Measurements from ENCODE around the gene LUC7L. TPM values are rescaled to one million over a fixed set of nuclear protein-coding genes. Genes with fewer than 3 reads are reported as not detected.

The LUC7L gene
- polyA plus RNA-seq, 1 donor (not counting 4 experiments of a cell fraction or from before 2014, with no cell fraction given) = 31.0 TPM

- Histone ChIP-seq H3K9ac (ENCODE audit: control insufficient read depth, extremely low read depth, insufficient read depth, low read length) (no peak overlapping the region), H3K4me1 (ENCODE audit: control insufficient read depth, extremely low read depth, insufficient read depth, low read length) (no peaks in the 10 kb centered on the region), H3K4me3 (ENCODE audit: control insufficient read depth in 2 of 3, extremely low read depth in 1 of 3, insufficient read depth in 2 of 3, low read depth in 1 of 3, low read length in 3 of 3) (no peak overlapping the region), H3K79me2 (ENCODE audit: control insufficient read depth, insufficient read depth, low read length) (no peaks in the 10 kb centered on the region), H3K4me2 (ENCODE audit: control insufficient read depth, extremely low read depth, insufficient read depth, low read depth, low read length) (no peak overlapping the region), H3K36me3 (ENCODE audit: control insufficient read depth in 2 of 2, extremely low read depth in 1 of 2, insufficient read depth in 2 of 2, low read length in 2 of 2) (peaks cover 0 to 16% of the 10 kb centered on the region in 2 experiments), H2AFZ (ENCODE audit: control insufficient read depth, low read length) (no peak overlapping the region), H3K9me1 (ENCODE audit: control insufficient read depth, extremely low read depth, insufficient read depth, low read length) (no peaks in the 10 kb centered on the region), H3K27me3 (ENCODE audit: control insufficient read depth, extremely low read depth, insufficient read depth, low read length) (no peaks in the 10 kb centered on the region), H3K27ac (ENCODE audit: control insufficient read depth, insufficient read depth, low read length) (no peak overlapping the region), H4K20me1 (ENCODE audit: control insufficient read depth, extremely low read depth, insufficient read depth, low read length) (no peaks in the 10 kb centered on the region), H3K9me3 (ENCODE audit: control insufficient read depth, low read depth, low read length) (no peaks in the 10 kb centered on the region)
- dilution Hi-C loops (cut with MboI; ENCODE audit: extremely low pct_ligation_motif_present, low sequenced_read_pairs) = no loop called here
- DNase-seq (ENCODE audit: low read depth, low spot score) (no peak), FAIRE-seq (no peak)
- TF ChIP-seq CTCF (optimal IDR thresholded peaks at IDR 0.05 in 1 of 3, IDR thresholded peaks at IDR 0.05 in 1 of 3, conservative IDR thresholded peaks at IDR 0.05 in 1 of 3; ENCODE audit: extremely low read depth in 1 of 3, insufficient read depth in 2 of 3, low read length in 3 of 3) (no peak), EZH2 (IDR thresholded peaks at IDR 0.05; ENCODE audit: low read length) (no peak)
These were observed 31.1 kb upstream of the LUC7L start for GRCh38 chr16:260326-260725.

- H3K27me3 ChIP-seq (ENCODE audit: control insufficient read depth, extremely low read depth, insufficient read depth, low read length) = no peaks in the 10 kb centered on the region
- H3K27ac ChIP-seq (ENCODE audit: control insufficient read depth, insufficient read depth, low read length) = no peak overlapping the region
- no peak for FAIRE-seq
- dilution Hi-C loops (cut with MboI; ENCODE audit: extremely low pct_ligation_motif_present, low sequenced_read_pairs) = no loop called here
- H3K4me2 ChIP-seq (ENCODE audit: control insufficient read depth, extremely low read depth, insufficient read depth, low read depth, low read length) = no peak overlapping the region
- TF ChIP-seq CTCF (optimal IDR thresholded peaks at IDR 0.05 in 1 of 3, IDR thresholded peaks at IDR 0.05 in 1 of 3, conservative IDR thresholded peaks at IDR 0.05 in 1 of 3; ENCODE audit: extremely low read depth in 1 of 3, insufficient read depth in 2 of 3, low read length in 3 of 3) (no peak), EZH2 (IDR thresholded peaks at IDR 0.05; ENCODE audit: low read length) (no peak)
- no peaks in the 10 kb centered on the region for H3K9me1 ChIP-seq (ENCODE audit: control insufficient read depth, extremely low read depth, insufficient read depth, low read length)
- H4K20me1 ChIP-seq (ENCODE audit: control insufficient read depth, extremely low read depth, insufficient read depth, low read length) = no peaks in the 10 kb centered on the region
- no peak overlapping the region for H3K4me3 ChIP-seq (ENCODE audit: control insufficient read depth in 2 of 3, extremely low read depth in 1 of 3, insufficient read depth in 2 of 3, low read depth in 1 of 3, low read length in 3 of 3)
- no peak overlapping the region for H2AFZ ChIP-seq (ENCODE audit: control insufficient read depth, low read length)
- no peak for DNase-seq (ENCODE audit: low read depth, low spot score)
- no peaks in the 10 kb centered on the region for H3K79me2 ChIP-seq (ENCODE audit: control insufficient read depth, insufficient read depth, low read length)
- H3K9me3 ChIP-seq (ENCODE audit: control insufficient read depth, low read depth, low read length) = no peaks in the 10 kb centered on the region
- H3K36me3 ChIP-seq (ENCODE audit: control insufficient read depth in 2 of 2, extremely low read depth in 1 of 2, insufficient read depth in 2 of 2, low read length in 2 of 2) = peaks cover 0 to 16% of the 10 kb centered on the region in 2 experiments
- no peaks in the 10 kb centered on the region for H3K4me1 ChIP-seq (ENCODE audit: control insufficient read depth, extremely low read depth, insufficient read depth, low read length)
- no peak overlapping the region for H3K9ac ChIP-seq (ENCODE audit: control insufficient read depth, extremely low read depth, insufficient read depth, low read length)
These were observed 30.6 kb upstream of the LUC7L start for GRCh38 chr16:259814-260253.

Data from keratinocyte (primary cell).